K562 (cell line): Measurements from ENCODE around the gene CDKN2B-AS1. TPM values are rescaled to one million over a fixed set of nuclear protein-coding genes. Genes with fewer than 3 reads are reported as not detected.

Experiments
- ATAC-seq: fragments of 200-7000 bp; cut with Tn5 transposase; 3 replicates; pipeline ENCODE4 v1.9.1; 2020; ENCODE audit warnings: moderate library complexity
- BruUV-seq: library from RNA; stranded (reverse); fragments of 400-500 nt; replicated peaks from 2 replicates; lab custom pipeline; 2021; lab: Mats Ljungman, UMichigan
- CTCF ChIA-PET: fragments of 300-600 bp; formaldehyde crosslinking; extraction: SDS; loops from one replicate; lab custom pipeline; 2021; ENCODE audit warnings: low intra/inter-chr PET ratio; lab: Yijun Ruan, JAX
- POLR2A ChIA-PET: fragments of 300-600, 350-650 bp; sonication (Branson Sonifier 250); formaldehyde crosslinking; extraction: SDS; loops from one replicate; lab custom pipeline; 2021; ENCODE audit warnings: antibody characterized with exemption, inconsistent platforms; lab: Yijun Ruan, JAX
- DNase-seq, 4 experiments: peaks; one replicate each; pipeline versions ENCODE4 v3.0.0 to v3.0.0-alpha.2; 2011 to 2018; ENCODE audit warnings: low spot score in 3 of 4, mixed read lengths in 3 of 4; ENCODE audit errors: extremely low read depth in 1 of 4
- FAIRE-seq: peaks from 2 replicates; lab custom pipeline; 2011; peaks lifted over from hg19 to GRCh38; lab: Jason Lieb, UNC
- H2AFZ ChIP-seq: 2 replicates; pipeline ENCODE4 v1.6.0; 2011; ENCODE audit warnings: low read depth, low read length, control low read depth, inconsistent platforms
- H3K27ac ChIP-seq: fragments of 200-600 bp; 3 replicates; pipeline ENCODE4 v1.8.0; 2011; ENCODE audit warnings: low read depth, mild to moderate bottlenecking, control low read depth, inconsistent platforms, low read length, moderate library complexity, mixed read lengths; ENCODE audit errors: extremely low read depth
- H3K27me3 ChIP-seq, 2 experiments: fragments of 300-600 bp in 1 of 2; 2 replicates in 1 of 2; 3 replicates in 1 of 2; pipeline versions ENCODE4 v1.6.0 to v1.8.0; 2011; ENCODE audit warnings: inconsistent platforms in 2 of 2, low read length in 2 of 2, mild to moderate bottlenecking in 1 of 2, mixed read lengths in 1 of 2, moderate library complexity in 1 of 2; ENCODE audit not compliant: control insufficient read depth in 2 of 2, insufficient read depth in 2 of 2
- H3K36me3 ChIP-seq: fragments of 300-600 bp; 3 replicates; pipeline ENCODE4 v1.8.0; 2011; ENCODE audit warnings: mild to moderate bottlenecking, low read length, inconsistent platforms; ENCODE audit not compliant: control insufficient read depth, insufficient read depth
- H3K4me1 ChIP-seq, 2 experiments: fragments of 200-600 bp in 1 of 2; replicated peaks in 1 of 2; 2 replicates in 1 of 2; 3 replicates in 1 of 2; pipeline versions ENCODE4 v1.5.1 to v1.8.0; 2011; ENCODE audit warnings: inconsistent platforms in 2 of 2, low read length in 2 of 2, mild to moderate bottlenecking in 1 of 2, mixed read lengths in 1 of 2, moderate library complexity in 1 of 2; ENCODE audit not compliant: control insufficient read depth in 2 of 2, insufficient read depth in 2 of 2
- H3K4me2 ChIP-seq: 2 replicates; pipeline ENCODE4 v1.6.1; 2011; ENCODE audit warnings: low read length, control low read depth, inconsistent platforms, mixed read lengths; ENCODE audit not compliant: insufficient read depth
- H3K4me3 ChIP-seq: fragments of 200-600 bp; sonication (generic), shearing (Covaris generic); 2 replicates; pipeline ENCODE4 v1.5.1; 2016; ENCODE audit warnings: control low read depth, inconsistent platforms
- H3K79me2 ChIP-seq: fragments of 200-600 bp; 3 replicates; pipeline ENCODE4 v1.8.0; 2011; ENCODE audit warnings: low read length, inconsistent platforms; ENCODE audit not compliant: control insufficient read depth, insufficient read depth
- H3K9ac ChIP-seq, 2 experiments: 2 replicates each; pipeline versions ENCODE4 v1.6.0 to v1.6.1; 2011; ENCODE audit warnings: low read depth in 2 of 2, low read length in 2 of 2, control low read depth in 1 of 2, inconsistent platforms in 1 of 2, mild to moderate bottlenecking in 1 of 2, mixed read lengths in 1 of 2; ENCODE audit not compliant: insufficient read depth in 1 of 2
- H3K9me1 ChIP-seq: one replicate; pipeline ENCODE4 v1.6.0; 2011; ENCODE audit warnings: inconsistent platforms, mild to moderate bottlenecking, low read length, moderate library complexity; ENCODE audit not compliant: control insufficient read depth, insufficient read depth
- H3K9me3 ChIP-seq: replicated peaks from 2 replicates; pipeline ENCODE4 v1.5.1; 2011; ENCODE audit warnings: low read depth, low read length, inconsistent platforms; ENCODE audit not compliant: control insufficient read depth, insufficient read depth
- H4K20me1 ChIP-seq: replicated peaks from 2 replicates; pipeline ENCODE4 v1.6.1; 2011; ENCODE audit warnings: low read length, inconsistent platforms, mixed read lengths; ENCODE audit not compliant: control insufficient read depth, insufficient read depth
- ARID1B ChIP-seq: fragments of 450-650 bp; IDR thresholded peaks from 2 replicates; pipeline ENCODE4 v1.6.1; 2016; ENCODE audit warnings: antibody characterized with exemption, mild to moderate bottlenecking, inconsistent platforms
- BRCA1 ChIP-seq, 2 experiments: fragments of 450-650 bp in 1 of 2; sonication (generic) in 1 of 2; formaldehyde crosslinking in 1 of 2; IDR thresholded peaks; 2 replicates each; pipeline versions ENCODE4 v1.5.0 to v1.6.1; 2017 to 2020; ENCODE audit warnings: mild to moderate bottlenecking in 1 of 2, missing genetic modification reagents in 1 of 2
- DMBX1 ChIP-seq: fragments of 250-450 bp; sonication (Bioruptor Pico); IDR thresholded peaks from 2 replicates; pipeline ENCODE4 v1.8.0; 2022; ENCODE audit warnings: inconsistent platforms, mild to moderate bottlenecking, moderate library complexity, borderline replicate concordance
- KDM1A ChIP-seq, 2 experiments: fragments of 450-650 bp; IDR thresholded peaks; 2 replicates each; pipeline ENCODE4 v1.6.1; 2016; ENCODE audit warnings: mild to moderate bottlenecking in 2 of 2
- POLR3A ChIP-seq: IDR thresholded peaks from 2 replicates; pipeline ENCODE4 v1.6.1; 2011; ENCODE audit warnings: borderline replicate concordance, mild to moderate bottlenecking, moderate library complexity; ENCODE audit not compliant: insufficient read length, insufficient read depth; ENCODE audit errors: extremely low read depth
- PTRF ChIP-seq: fragments of 450-650 bp; IDR thresholded peaks from 2 replicates; pipeline ENCODE4 v1.6.1; 2016; ENCODE audit warnings: mild to moderate bottlenecking, missing genetic modification characterization, missing compliant biosample characterization
- RBM17 ChIP-seq: fragments of 200-400 bp; formaldehyde crosslinking; IDR thresholded peaks from 2 replicates; pipeline ENCODE4 v1.6.1; 2017; ENCODE audit warnings: low read depth, mild to moderate bottlenecking, low read length, borderline replicate concordance
- XRCC5 ChIP-seq: fragments of 200-400 bp; formaldehyde crosslinking; IDR thresholded peaks from 2 replicates; pipeline ENCODE4 v1.6.1; 2017; ENCODE audit warnings: low read depth, mild to moderate bottlenecking, low read length
- ZNF232 ChIP-seq: sonication (generic); formaldehyde crosslinking; IDR thresholded peaks from 2 replicates; pipeline ENCODE4 v1.8.0; 2022; ENCODE audit warnings: mild to moderate bottlenecking, missing genetic modification reagents
- ZNF707 ChIP-seq: fragments of 250-450 bp; sonication (Bioruptor Pico); conservative IDR thresholded peaks from 2 replicates; pipeline ENCODE4 v1.8.0; 2022; ENCODE audit warnings: inconsistent platforms, mild to moderate bottlenecking, moderate library complexity
- ZNF77 ChIP-seq: fragments of 250-450 bp; sonication (Bioruptor Pico); IDR thresholded peaks from 2 replicates; pipeline ENCODE4 v1.5.0; 2020
- WGBS: fragments of 100-300 bp; shearing (Covaris generic); methylation state at CpG from one replicate; pipeline ENCODE4 v1.1.6; 2016; ENCODE audit warnings: low coverage, mixed read lengths; ENCODE audit not compliant: insufficient coverage; ENCODE audit errors: missing lambda C conversion rate; 5-methylcytosine and 5-hydroxymethylcytosine counted together
- in situ Hi-C: fragments of 300-500 bp; cut with MboI; formaldehyde crosslinking; loops from 4 replicates; pipeline ENCODE4 v1.15.0; 2018; ENCODE audit warnings: inconsistent platforms, mixed read lengths
- intact Hi-C: fragments of 100-400 bp; cut with micrococcal nuclease; formaldehyde crosslinking; loops from 2 replicates; pipeline ENCODE4 v1.14.2; 2022
- polyA plus RNA-seq, 8 experiments: library from polyadenylated mRNA; depleted of rRNA in 4 of 8; stranded (reverse) in 5 of 8; unstranded in 3 of 8; fragments of >200 nt; fragmentation: Nextera tagmentation in 2 of 8; fragmentation: Illumina TruSeq in 1 of 8; extraction: Ambion mirVana in 2 of 8; extraction: Trizol in 1 of 8; gene quantifications; 2 replicates each; pipeline versions ENCODE4 v1.2.1 to v1.2.3, GENCODE V29; 2011 to 2014; ENCODE audit warnings: inconsistent platforms in 1 of 8, missing spikeins in 1 of 8
- total RNA-seq, 7 experiments: library from RNA; depleted of rRNA in 6 of 7; stranded (reverse); fragments of >200 nt in 6 of 7; fragmentation: Illumina TruSeq in 2 of 7; extraction: Trizol in 2 of 7; gene quantifications; 2 replicates each; pipeline versions ENCODE4 v1.2.1 to v1.2.3, GENCODE V29; 2011 to 2021; ENCODE audit warnings: low replicate concordance in 1 of 7
- TF ChIP-seq, protein P1 (sequence below), 2 experiments: fragments of 450-650 bp; IDR thresholded peaks; 2 replicates each; pipeline ENCODE4 v1.6.1; 2016; ENCODE audit warnings: mild to moderate bottlenecking in 2 of 2, borderline replicate concordance in 1 of 2, low read depth in 1 of 2, moderate library complexity in 1 of 2
- TF ChIP-seq, protein P2 (sequence below): sonication (generic); formaldehyde crosslinking; IDR thresholded peaks from 2 replicates; pipeline ENCODE4 v1.8.0; 2022; ENCODE audit warnings: mild to moderate bottlenecking, low read depth, missing genetic modification reagents

The CDKN2B-AS1 gene
- total and polyA plus RNA-seq, 9 of the 15 experiments (the other 6 are each of a cell fraction or from before 2014, with no cell fraction given): not detected

DNA sequence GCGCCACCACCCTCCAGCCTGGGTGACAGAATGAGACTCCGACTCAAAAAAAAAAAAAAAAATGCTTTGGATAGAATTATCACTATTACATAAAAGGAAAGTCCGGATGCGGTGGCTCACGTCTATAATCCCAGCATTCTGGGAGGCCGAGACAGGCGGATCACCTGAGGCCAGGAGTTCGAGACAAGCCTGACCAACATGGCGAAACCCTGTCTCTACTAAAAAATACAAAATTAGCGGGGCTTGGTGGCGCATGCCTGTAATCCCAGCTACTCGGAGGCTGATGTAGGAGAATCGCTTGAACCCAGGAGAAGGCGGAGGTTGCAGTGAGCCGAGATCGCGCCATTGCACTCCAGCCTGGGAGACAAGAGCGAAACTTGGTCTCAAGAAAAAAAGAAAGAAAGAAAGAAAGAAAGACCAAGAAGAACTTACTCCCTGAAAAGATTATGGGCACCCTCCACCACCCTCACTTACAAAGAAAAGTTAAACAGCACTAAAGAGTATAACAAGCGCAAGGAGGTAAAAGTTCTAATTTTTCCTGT lies 18.2 kb upstream of the CDKN2B-AS1 start:
- in situ Hi-C loops (no loop called here), intact Hi-C loops (no loop called here)
- WGBS: no CpG with 5 or more reads among the region's 19 CpGs
- no peaks in the 10 kb centered on the region for H3K4me1 ChIP-seq
- H4K20me1 ChIP-seq: no peaks in the 10 kb centered on the region
- no peaks in the 10 kb centered on the region for H3K36me3 ChIP-seq
- no TSS peak for BruUV-seq
- H3K27me3 ChIP-seq: no peaks in the 10 kb centered on the region
- CTCF ChIA-PET: no interaction called here
- POLR2A ChIA-PET: no interaction called here
- DNase-seq: no peak
- no peak overlapping the region for H3K4me3 ChIP-seq
- H3K9me1 ChIP-seq: no peaks in the 10 kb centered on the region
- no peaks in the 10 kb centered on the region for H3K79me2 ChIP-seq
- H3K9ac ChIP-seq: no peak overlapping the region
- H3K4me2 ChIP-seq: no peak overlapping the region
- no peak overlapping the region for H3K27ac ChIP-seq
- no peak for FAIRE-seq
- H3K9me3 ChIP-seq: no peaks in the 10 kb centered on the region
- no peak for ATAC-seq
- H2AFZ ChIP-seq: no peak overlapping the region
- TF ChIP-seq KDM1A (IDR thresholded peaks at IDR 0.05) (no peak), ZNF232 (CRISPR knock-in tag) (no peak), ARID1B (no peak), BRCA1 (IDR thresholded peaks at IDR 0.05) (no peak), BRCA1 (CRISPR knock-in tag; IDR thresholded peaks at IDR 0.05) (no peak), POLR3A (no peak), XRCC5 (no peak), PTRF (tag) (no peak), DMBX1 (CRISPR knock-in tag) (no peak), ZNF707 (CRISPR knock-in tag) (no peak), ZNF77 (CRISPR knock-in tag) (no peak), RBM17 (no peak)
- TF ChIP-seq, protein P1, sequence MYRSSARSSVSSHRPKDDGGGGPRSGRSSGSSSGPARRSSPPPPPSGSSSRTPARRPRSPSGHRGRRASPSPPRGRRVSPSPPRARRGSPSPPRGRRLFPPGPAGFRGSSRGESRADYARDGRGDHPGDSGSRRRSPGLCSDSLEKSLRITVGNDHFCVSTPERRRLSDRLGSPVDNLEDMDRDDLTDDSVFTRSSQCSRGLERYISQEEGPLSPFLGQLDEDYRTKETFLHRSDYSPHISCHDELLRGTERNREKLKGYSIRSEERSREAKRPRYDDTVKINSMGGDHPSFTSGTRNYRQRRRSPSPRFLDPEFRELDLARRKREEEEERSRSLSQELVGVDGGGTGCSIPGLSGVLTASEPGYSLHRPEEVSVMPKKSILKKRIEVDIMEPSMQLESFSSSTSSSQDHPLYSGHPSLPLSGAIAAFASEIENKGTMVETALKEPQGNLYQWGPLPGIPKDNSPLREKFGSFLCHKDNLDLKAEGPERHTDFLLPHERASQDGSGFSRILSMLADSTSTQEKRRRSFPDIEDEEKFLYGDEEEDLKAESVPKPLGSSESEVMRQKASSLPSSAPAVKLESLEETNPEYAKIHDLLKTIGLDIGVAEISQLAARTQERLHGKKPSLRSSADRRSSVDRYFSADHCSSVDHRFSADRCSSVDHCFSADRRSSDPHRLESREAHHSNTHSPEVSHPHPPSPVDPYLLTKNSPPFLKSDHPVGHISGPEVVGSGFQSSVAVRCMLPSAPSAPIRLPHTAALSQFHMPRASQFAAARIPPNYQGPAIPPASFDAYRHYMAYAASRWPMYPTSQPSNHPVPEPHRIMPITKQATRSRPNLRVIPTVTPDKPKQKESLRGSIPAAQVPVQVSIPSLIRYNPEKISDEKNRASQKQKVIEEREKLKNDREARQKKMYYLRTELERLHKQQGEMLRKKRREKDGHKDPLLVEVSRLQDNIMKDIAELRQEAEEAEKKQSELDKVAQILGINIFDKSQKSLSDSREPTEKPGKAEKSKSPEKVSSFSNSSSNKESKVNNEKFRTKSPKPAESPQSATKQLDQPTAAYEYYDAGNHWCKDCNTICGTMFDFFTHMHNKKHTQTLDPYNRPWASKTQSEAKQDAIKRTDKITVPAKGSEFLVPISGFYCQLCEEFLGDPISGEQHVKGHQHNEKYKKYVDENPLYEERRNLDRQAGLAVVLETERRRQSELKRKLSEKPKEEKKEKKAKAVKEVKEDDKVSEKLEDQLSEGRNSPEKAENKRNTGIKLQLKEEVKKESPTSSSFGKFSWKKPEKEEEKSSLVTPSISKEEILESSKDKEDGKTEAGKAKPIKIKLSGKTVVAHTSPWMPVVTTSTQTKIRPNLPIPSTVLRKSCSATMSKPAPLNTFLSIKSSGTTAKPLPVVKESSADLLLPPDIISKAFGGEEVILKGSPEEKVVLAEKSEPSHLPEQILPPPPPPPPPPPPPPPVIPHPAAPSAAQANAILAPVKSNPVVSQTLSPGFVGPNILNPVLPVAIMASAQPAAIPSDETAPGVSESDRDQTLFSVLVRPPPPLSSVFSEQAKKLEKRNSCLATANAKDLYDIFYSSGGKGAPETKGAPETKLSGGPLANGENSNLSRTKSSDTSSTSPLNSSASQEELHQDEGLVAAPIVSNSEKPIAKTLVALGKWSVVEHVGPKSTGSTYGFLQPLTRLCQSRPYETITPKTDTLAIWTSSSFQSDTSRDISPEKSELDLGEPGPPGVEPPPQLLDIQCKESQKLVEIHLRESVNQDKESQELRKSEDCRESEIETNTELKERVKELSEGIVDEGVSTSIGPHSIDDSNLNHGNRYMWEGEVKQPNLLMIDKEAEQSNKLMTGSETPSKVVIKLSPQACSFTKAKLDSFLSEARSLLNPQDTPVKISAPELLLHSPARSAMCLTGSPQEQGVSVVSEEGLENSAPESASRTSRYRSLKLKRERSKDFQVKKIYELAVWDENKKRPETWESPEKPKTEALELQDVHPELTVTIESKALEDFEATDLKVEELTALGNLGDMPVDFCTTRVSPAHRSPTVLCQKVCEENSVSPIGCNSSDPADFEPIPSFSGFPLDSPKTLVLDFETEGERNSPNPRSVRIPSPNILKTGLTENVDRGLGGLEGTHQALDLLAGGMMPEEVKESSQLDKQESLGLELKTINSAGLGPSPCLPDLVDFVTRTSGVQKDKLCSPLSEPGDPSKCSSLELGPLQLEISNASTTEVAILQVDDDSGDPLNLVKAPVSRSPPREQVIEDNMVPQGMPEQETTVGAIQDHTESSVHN (IDR thresholded peaks at IDR 0.05; ENCODE audit: borderline replicate concordance in 1 of 2, low read depth in 1 of 2): no peak
- TF ChIP-seq, protein P2, sequence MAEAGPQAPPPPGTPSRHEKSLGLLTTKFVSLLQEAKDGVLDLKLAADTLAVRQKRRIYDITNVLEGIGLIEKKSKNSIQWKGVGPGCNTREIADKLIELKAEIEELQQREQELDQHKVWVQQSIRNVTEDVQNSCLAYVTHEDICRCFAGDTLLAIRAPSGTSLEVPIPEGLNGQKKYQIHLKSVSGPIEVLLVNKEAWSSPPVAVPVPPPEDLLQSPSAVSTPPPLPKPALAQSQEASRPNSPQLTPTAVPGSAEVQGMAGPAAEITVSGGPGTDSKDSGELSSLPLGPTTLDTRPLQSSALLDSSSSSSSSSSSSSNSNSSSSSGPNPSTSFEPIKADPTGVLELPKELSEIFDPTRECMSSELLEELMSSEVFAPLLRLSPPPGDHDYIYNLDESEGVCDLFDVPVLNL (CRISPR knock-in tag): no peak
